Left lung (tissue), 10 donors: ENCODE results near the gene CMTM3. TPM values are rescaled to one million over a fixed set of nuclear protein-coding genes. Genes with fewer than 3 reads are reported as not detected.
A peak's percentile ranks its signal among the peaks of the same experiment; 100 is the strongest.

Source experiments
- ATAC-seq: fragments of 200-7000 bp; cut with Tn5 transposase; one replicate; pipeline ENCODE4 v1.9.1; 2020; ENCODE audit warnings: moderate library complexity
- DNase-seq, 4 donors: peaks; one replicate each; pipeline ENCODE4 v3.0.0-alpha.2; 2013 to 2020
- H3K27ac ChIP-seq, 2 donors: fragments of 200-600 bp; sonication (generic) in 1 of 2; one replicate each; pipeline versions ENCODE4 v1.5.0 to v1.8.0; 2020 to 2021
- H3K27me3 ChIP-seq, 2 donors: fragments of 200-600 bp; sonication (generic) in 1 of 2; one replicate each; pipeline versions ENCODE4 v1.5.0 to v1.8.0; 2020 to 2021
- H3K36me3 ChIP-seq, 2 donors: fragments of 200-600 bp; sonication (generic) in 1 of 2; one replicate each; pipeline versions ENCODE4 v1.5.0 to v1.8.0; 2020 to 2021
- H3K4me1 ChIP-seq, 2 donors: fragments of 200-600 bp; one replicate each; pipeline ENCODE4 v1.8.0; 2021
- H3K4me3 ChIP-seq, 2 donors: fragments of 200-600 bp; sonication (generic) in 1 of 2; one replicate each; pipeline versions ENCODE4 v1.5.0 to v1.8.0; 2020 to 2021; ENCODE audit warnings: mild to moderate bottlenecking in 1 of 2
- H3K9me3 ChIP-seq, 2 donors: fragments of 200-600 bp; sonication (generic) in 1 of 2; one replicate each; pipeline versions ENCODE4 v1.5.0 to v1.8.0; 2020 to 2021
- intact Hi-C, 2 donors: fragments of 100-400 bp; cut with DNase I; formaldehyde crosslinking; loops; one replicate each; pipeline versions ENCODE4 v1.11.2 to v1.14.2; 2022
- polyA plus RNA-seq, 6 donors: library from polyadenylated mRNA; unstranded; fragments of 120-200 nt; gene quantifications; one replicate each; pipeline ENCODE4 v1.2.1, GENCODE V29; 2013; ENCODE audit not compliant: insufficient read length in 6 of 6
- total RNA-seq, 2 donors: library from RNA; stranded (reverse); fragmentation: NEBNext Ultra II Directional; extraction: Animal tissue kit (Norgen Biotek cat#: 25700); gene quantifications; one replicate each; pipeline ENCODE4 v1.2.1, GENCODE V29; 2021
- TF ChIP-seq, protein P1 (sequence below), 2 donors: fragments of 200-600 bp; sonication (generic) in 1 of 2; IDR thresholded peaks; one replicate each; pipeline versions ENCODE4 v1.5.0 to v1.8.0; 2021; ENCODE audit warnings: antibody characterized with exemption in 2 of 2
- donor health status: DM: no; HTN: yes; CAD: no.
- donor health status: DM: no; HTN: no; CAD: no.

Gene CMTM3
- total and polyA plus RNA-seq, 8 donors = 42.6 to 102 (median 82.9) TPM

DNA sequence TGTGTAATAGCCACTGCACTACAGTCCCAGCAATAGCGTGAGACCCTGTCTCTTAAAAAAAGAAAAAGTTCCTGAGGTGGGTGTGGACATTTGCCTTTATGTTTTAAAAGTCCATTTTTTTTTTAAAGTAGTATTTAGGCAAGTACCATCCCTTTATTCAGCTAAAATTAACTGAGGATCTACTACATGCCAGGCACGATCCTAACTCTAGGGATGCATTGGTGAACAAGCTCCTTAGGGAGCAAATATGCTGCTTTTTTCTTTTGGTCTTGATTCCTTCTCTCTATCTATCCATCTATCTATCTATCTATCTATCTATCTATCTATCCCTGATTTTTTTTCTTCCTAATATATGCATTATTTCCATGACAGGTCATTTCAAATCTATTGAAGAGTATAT is 44.7 kb downstream of the CMTM3 start:
- TF ChIP-seq, protein P1, sequence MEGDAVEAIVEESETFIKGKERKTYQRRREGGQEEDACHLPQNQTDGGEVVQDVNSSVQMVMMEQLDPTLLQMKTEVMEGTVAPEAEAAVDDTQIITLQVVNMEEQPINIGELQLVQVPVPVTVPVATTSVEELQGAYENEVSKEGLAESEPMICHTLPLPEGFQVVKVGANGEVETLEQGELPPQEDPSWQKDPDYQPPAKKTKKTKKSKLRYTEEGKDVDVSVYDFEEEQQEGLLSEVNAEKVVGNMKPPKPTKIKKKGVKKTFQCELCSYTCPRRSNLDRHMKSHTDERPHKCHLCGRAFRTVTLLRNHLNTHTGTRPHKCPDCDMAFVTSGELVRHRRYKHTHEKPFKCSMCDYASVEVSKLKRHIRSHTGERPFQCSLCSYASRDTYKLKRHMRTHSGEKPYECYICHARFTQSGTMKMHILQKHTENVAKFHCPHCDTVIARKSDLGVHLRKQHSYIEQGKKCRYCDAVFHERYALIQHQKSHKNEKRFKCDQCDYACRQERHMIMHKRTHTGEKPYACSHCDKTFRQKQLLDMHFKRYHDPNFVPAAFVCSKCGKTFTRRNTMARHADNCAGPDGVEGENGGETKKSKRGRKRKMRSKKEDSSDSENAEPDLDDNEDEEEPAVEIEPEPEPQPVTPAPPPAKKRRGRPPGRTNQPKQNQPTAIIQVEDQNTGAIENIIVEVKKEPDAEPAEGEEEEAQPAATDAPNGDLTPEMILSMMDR (IDR thresholded peaks at IDR 0.05) = no peak
- H3K9me3 ChIP-seq = no peaks in the 10 kb centered on the region
- no peaks in the 10 kb centered on the region for H3K36me3 ChIP-seq
- no peak overlapping the region for H3K27ac ChIP-seq
- no peak overlapping the region for H3K4me3 ChIP-seq
- peaks cover 0 to 36% of the 10 kb centered on the region in 2 donors for H3K4me1 ChIP-seq
- intact Hi-C loops = no loop called here
- ATAC-seq (no peak), DNase-seq (no peak)
- H3K27me3 ChIP-seq = no peaks in the 10 kb centered on the region

- H3K27me3 ChIP-seq = no peaks in the 10 kb centered on the region
- no peak overlapping the region for H3K27ac ChIP-seq
- TF ChIP-seq, protein P1 (IDR thresholded peaks at IDR 0.05) = no peak
- H3K4me1 ChIP-seq = peaks cover 0 to 40% of the 10 kb centered on the region in 2 donors
- no peak for DNase-seq
- intact Hi-C loops = no loop called here
- no peaks in the 10 kb centered on the region for H3K36me3 ChIP-seq
- no peaks in the 10 kb centered on the region for H3K9me3 ChIP-seq
- H3K4me3 ChIP-seq = no peak overlapping the region
- no peak for ATAC-seq
Measured at GRCh38 chr16:66649636-66650205, 45.2 kb downstream of the CMTM3 start.

- Histone ChIP-seq H3K27me3 (no peaks in the 10 kb centered on the region), H3K27ac (no peak overlapping the region), H3K4me1 (peaks cover 0 to 40% of the 10 kb centered on the region in 2 donors), H3K4me3 (no peak overlapping the region), H3K36me3 (no peaks in the 10 kb centered on the region), H3K9me3 (no peaks in the 10 kb centered on the region)
- TF ChIP-seq, protein P1 (IDR thresholded peaks at IDR 0.05) = peak; percentile 90 to 93
- intact Hi-C loops = no loop called here
- DNase-seq (peak in 3 of 4 donors; percentile 75 to 89 (median 78)), ATAC-seq (peak; percentile 95)
Measured at GRCh38 chr16:66650707-66651473, 46.4 kb downstream of the CMTM3 start.

DNA sequence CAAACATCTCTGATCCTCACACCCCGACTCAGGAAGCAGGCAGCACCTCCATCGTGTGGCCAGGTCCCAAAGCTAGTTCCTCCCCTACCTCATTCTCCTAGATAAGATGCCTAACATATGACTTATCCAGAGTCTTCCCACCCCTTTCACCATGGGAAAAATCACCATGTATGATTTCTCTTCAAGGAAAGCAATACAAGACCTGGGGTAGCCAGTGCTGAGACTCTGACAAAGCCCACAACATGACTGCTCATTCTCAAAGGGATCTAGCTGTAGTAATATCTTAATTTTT is 46.9 kb downstream of the CMTM3 start:
- Histone ChIP-seq H3K27ac (no peak overlapping the region), H3K27me3 (no peaks in the 10 kb centered on the region), H3K4me1 (peaks cover 0 to 40% of the 10 kb centered on the region in 2 donors), H3K4me3 (no peak overlapping the region), H3K36me3 (no peaks in the 10 kb centered on the region), H3K9me3 (no peaks in the 10 kb centered on the region)
- intact Hi-C loops = no loop called here
- DNase-seq (no peak), ATAC-seq (no peak)
- TF ChIP-seq, protein P1 (IDR thresholded peaks at IDR 0.05) = no peak

DNA sequence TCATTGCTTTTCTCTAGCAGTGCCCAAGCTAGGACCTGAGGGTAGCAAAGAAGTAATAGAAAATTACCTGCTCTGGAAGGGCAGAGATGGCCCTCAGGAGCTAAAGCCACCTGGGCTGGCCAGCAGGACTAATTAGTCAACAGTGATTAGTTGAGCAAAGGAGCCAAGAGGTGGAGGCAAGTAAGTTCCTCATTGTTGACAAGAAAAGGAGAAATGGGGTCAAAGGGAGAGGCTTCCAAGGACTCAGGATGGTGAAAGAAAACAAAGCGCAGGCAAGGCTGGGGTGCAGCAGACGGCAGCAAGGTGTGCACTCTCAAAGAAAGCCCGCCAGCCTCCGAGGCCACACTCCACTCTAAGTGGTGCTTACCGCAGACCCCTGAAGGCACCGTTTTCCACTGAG is 47.5 kb downstream of the CMTM3 start:
- Histone ChIP-seq H3K27ac (peak overlapping the region in 1 of 2 donors; percentile 61), H3K4me3 (no peak overlapping the region), H3K4me1 (peaks cover 0 to 40% of the 10 kb centered on the region in 2 donors), H3K27me3 (no peaks in the 10 kb centered on the region), H3K36me3 (no peaks in the 10 kb centered on the region), H3K9me3 (no peaks in the 10 kb centered on the region)
- ATAC-seq (no peak), DNase-seq (no peak)
- TF ChIP-seq, protein P1 (IDR thresholded peaks at IDR 0.05) = no peak
- intact Hi-C loops = no loop called here
